ENCODE measurements around the gene KREMEN1.

KREMEN1 gene

GRCh38 chr22:29088809-29089208 lies 16.0 kb downstream of the KREMEN1 start:
- TF ChIP-seq CTCF (IDR thresholded peaks at IDR 0.05): no peak

GRCh38 chr22:29089507-29089906 lies 16.7 kb downstream of the KREMEN1 start:
- no peak for TF ChIP-seq CTCF (IDR thresholded peaks at IDR 0.05)

- no peak for TF ChIP-seq CTCF (IDR thresholded peaks at IDR 0.05)
These were observed 17.2 kb downstream of the KREMEN1 start for GRCh38 chr22:29090039-29090438.

GRCh38 chr22:29092243-29092642 lies 19.4 kb downstream of the KREMEN1 start:
- no peak for TF ChIP-seq CTCF (IDR thresholded peaks at IDR 0.05)

- TF ChIP-seq CTCF (IDR thresholded peaks at IDR 0.05): no peak
These were observed 20.2 kb downstream of the KREMEN1 start for GRCh38 chr22:29093030-29093429.

GRCh38 chr22:29093501-29094300 lies 20.9 kb downstream of the KREMEN1 start:
- no peak for TF ChIP-seq CTCF (IDR thresholded peaks at IDR 0.05)

GRCh38 chr22:29095459-29095858 lies 22.6 kb downstream of the KREMEN1 start:
- TF ChIP-seq CTCF (IDR thresholded peaks at IDR 0.05): no peak

Data from LNCAP (cell line).